UCSD-AML1 (cell line): ENCODE data around the gene SCN5A.

Source experiments
- DNase-seq: peaks from one replicate; lab custom pipeline; 2025; ENCODE audit not compliant: unreplicated experiment; lab: John Stamatoyannopoulos, UW

SCN5A gene

GRCh38 chr3:38545983-38546382 lies 103.5 kb downstream of the SCN5A start:
- DNase-seq = no peak

- DNase-seq = no peak
These were observed 103.9 kb downstream of the SCN5A start for GRCh38 chr3:38545550-38545949.

- no peak for DNase-seq
These were observed 104.6 kb downstream of the SCN5A start for GRCh38 chr3:38544926-38545325.

- DNase-seq = no peak
These were observed 105.9 kb downstream of the SCN5A start for GRCh38 chr3:38543586-38543985.

GRCh38 chr3:38542401-38543298 lies 106.8 kb downstream of the SCN5A start:
- no peak for DNase-seq

- DNase-seq = no peak
These were observed 107.7 kb downstream of the SCN5A start for GRCh38 chr3:38541806-38542205.

- no peak for DNase-seq
These were observed 110.6 kb downstream of the SCN5A start for GRCh38 chr3:38538773-38539353.

- no peak for DNase-seq
These were observed 112.8 kb downstream of the SCN5A start for GRCh38 chr3:38536671-38537070.

GRCh38 chr3:38534604-38535003 lies 114.9 kb downstream of the SCN5A start:
- no peak for DNase-seq

GRCh38 chr3:38534180-38534579 lies 115.3 kb downstream of the SCN5A start:
- DNase-seq = no peak

- no peak for DNase-seq
These were observed 116.1 kb downstream of the SCN5A start for GRCh38 chr3:38533285-38533976.

- no peak for DNase-seq
These were observed 117.0 kb downstream of the SCN5A start for GRCh38 chr3:38532529-38532928.

- DNase-seq = no peak
These were observed 121.0 kb downstream of the SCN5A start for GRCh38 chr3:38528457-38528856.

- no peak for DNase-seq
These were observed 122.7 kb downstream of the SCN5A start for GRCh38 chr3:38526792-38527191.

GRCh38 chr3:38524141-38524739 lies 125.2 kb downstream of the SCN5A start:
- no peak for DNase-seq

GRCh38 chr3:38522002-38522401 lies 127.5 kb downstream of the SCN5A start:
- no peak for DNase-seq

- DNase-seq = peak; percentile 31
These were observed 128.0 kb downstream of the SCN5A start for GRCh38 chr3:38521391-38521987.

- no peak for DNase-seq
These were observed 129.8 kb downstream of the SCN5A start for GRCh38 chr3:38519651-38520050.

GRCh38 chr3:38519000-38519399 lies 130.5 kb downstream of the SCN5A start:
- no peak for DNase-seq

- DNase-seq = no peak
These were observed 132.8 kb downstream of the SCN5A start for GRCh38 chr3:38516669-38517068.

- no peak for DNase-seq
These were observed 134.1 kb downstream of the SCN5A start for GRCh38 chr3:38515367-38515766.
